Amniotic stem cell (primary cell): Measurements from ENCODE around the gene CHRNE.
"Not testable (repeated sequence)": the region's sequence is repeated elsewhere in the genome, so short reads cannot be mapped to it uniquely, and the experiment has no call there.

Source experiments
- DNase-seq: peaks from one replicate; lab custom pipeline; 2025; lab: John Stamatoyannopoulos, UW

Gene CHRNE

DNA sequence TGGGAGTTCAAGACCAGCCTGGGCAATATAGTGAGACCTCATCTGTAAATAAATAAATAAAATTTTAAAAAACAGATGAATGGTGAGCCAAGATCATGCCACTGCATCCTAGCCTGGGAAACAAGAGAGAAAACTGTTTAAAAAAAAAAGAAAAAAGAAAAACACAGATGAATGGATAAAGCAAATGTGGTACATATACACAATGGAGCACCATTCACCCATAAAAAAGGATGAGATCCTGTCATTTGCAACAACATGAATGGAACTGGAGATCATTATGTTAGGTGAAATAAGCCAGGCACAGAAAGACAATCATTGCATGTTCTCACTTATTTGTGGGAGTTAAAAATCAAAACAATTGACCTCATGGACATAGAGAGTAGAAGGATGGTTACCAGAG lies 3.7 kb upstream of the CHRNE start:
- DNase-seq = not testable (repeated sequence)

DNA sequence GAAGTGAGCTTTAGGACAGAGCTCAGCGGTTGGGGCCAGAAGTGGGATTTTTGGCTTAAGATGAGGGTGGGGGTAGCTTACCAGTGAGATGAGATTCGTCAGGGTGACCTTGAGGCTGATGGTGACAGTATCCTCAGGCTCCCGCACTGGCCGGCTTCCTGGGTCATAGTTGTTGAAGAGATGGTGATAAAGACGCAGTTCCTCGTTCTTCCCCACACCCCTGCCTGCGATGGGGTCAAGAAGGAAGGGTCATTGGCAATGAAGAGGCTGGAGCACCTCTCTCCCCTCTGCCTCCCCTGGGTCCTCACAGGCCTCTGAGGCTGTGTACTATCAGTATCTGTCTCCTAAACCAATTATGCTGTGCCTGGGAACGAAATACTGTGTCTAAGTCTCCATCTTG lies 358 bp downstream of the CHRNE start:
- no peak for DNase-seq

DNA sequence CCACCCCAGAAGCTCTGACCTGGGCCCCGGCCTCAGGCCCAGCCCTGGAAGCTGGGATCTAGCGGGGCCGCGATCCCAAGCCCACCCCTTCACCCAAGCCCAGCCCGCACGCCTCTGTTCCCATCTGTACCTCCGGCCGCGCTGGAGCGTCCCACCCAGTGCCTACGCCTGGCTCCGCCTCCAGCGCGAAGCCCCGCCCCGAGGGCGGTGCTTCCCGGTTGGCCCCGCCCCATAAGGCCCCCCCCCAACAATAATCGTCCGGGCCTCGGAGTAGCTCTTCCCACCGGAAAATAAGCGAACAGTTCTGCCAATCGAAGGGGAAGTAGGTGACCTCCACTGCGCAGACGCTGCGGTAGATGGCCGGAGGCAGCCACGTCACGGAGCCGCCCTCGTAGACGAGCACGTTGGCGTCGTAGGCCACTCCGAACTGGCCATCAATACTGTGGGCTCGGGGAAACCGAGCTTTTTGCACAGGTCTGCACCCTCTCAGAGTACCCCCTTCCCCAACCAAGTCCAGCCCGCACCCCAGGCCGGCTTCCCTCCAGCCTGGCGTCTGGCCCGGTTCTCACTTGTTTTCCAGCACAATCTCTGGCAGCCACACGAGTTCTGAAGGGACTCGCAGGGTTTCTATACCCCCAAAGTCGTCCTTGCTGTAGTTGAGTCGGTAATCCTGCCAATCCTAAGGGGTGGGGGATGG lies 1.1 kb downstream of the CHRNE start:
- no peak for DNase-seq

DNA sequence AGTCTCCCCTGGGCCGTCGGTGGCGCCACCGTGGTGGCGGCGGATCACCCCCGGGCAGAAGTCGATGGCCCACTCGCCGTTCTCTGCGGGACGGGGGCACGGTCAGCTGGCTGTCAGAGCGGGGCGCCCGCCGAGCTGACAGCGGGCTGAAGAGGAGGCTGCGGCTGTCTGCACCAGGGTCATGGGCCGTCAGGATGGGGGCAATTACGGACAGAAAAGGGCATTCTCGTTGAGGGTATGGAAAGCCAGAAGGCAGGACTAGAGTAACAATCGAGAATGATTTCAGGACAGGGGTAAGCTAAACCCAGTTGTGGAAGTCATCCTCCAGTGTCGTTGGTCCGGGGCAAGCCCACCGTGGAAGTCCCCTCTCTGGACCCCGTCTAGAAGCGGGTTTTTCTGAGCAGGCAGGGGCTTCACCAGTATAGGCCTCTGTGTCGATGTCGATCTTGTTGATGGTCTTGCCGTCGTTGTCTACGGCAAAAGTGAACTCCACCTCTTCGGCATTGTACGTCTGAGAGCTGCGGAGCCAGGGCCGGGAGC lies 1.7 kb downstream of the CHRNE start:
- no peak for DNase-seq

DNA sequence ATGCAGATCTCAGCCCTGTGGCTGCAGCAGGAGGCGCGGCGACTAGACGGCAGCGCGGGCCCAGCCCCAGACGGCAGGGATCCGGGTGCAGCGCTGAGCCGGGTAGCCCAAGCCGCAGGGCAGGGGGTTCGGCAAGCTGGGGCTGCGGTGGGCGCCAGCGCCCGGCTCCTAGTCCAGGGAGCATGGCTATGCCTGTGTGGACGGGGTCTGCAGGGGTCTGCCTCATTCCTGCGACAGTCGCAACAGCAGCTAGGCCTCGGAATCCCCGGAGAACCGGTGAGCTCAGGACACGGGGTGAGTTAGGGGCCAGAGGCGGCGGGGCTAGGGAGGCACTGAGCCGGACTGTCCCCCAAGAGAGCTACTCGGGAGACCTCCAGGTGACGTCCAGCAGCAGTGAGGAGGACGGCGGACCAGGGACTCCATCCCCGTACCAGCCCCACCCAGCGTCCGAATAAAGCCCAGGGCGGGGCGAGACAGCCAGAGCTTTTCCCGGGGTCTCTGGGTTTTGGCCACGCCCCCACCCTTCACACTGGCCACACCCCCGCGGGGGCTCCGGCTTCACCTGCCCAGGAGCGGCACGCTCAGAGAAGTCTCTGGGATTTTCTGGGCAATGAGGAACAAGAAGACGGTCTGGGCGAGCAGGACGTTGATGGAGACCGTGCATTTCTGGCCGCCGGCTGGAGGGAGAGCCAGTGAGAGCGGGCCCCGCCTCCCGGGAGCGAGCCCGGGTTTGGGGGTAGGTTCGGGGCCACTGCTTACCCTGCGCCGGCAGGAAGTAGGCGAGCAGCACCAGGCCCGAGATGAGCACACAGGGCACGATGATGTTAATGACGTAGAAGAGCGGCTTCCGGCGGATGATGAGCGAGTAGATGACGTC lies 2.4 kb downstream of the CHRNE start:
- DNase-seq = no peak

DNA sequence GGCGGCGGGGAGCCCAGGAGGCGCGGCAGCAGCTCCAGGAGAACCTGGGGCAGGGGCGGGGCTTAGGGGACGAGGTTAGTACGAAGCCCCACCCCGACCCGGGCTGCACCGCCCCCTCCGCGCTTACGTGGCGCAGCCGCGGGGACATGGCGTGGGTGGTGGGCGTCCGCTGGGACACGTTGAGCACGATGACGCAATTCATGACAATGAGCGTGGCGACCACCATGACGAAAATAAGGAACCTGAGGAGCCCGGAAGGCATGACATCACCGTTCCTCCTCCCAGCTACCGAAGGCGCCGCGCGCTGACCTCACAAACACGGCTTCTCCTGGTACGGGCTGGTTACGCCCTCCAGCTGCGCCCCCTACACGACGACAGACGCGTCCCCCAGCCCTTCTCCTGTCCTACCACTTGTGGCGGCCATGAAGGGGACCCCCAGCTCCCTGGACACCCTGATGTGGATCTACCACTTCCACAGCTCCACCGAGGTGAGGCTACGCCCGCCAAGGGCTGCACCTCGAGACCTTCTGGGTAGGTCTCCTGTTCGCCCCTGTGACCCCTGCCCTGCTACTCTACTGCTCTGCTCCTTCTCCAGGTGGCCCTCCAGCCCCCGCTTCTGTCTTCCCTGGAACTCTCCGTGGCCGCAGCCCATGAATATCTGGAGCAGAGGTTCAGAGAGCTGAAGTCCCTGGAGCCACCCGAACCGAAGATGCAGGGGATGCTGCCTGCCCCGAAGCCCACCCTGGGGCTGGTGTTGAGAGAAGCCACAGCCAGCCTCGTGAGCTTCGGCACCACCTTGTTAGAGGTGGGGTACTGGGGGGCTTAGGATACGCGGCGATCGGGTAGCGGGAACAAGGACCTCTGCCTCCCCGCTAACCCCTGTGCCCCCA lies 3.3 kb downstream of the CHRNE start, which contains the start of gene C17orf107:
Gene C17orf107 (plus strand): TSS at position 196 of the 890 bp plus-strand sequence. CDS start 227 bp downstream, at position 423.
- DNase-seq = no peak

DNA sequence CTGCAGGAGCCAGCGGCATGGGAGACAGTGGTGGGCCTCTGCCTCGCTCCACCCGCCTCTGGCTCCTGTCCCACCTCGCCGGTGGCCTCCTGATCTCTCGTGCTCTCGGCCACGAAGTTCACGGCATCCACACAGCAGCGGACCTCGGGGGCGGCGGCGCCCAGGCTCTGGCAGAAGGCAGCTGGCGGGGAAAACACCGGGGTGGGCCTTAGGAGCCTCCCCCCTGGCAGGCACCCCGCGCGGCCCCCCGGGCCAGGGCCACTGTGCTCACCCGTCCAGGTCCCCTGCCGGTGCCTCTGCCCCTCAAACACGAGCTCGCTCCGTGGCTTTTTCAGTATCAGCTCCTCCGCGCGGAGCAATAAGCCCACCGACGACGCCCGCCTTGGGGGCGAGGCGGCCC lies 4.0 kb downstream of the CHRNE start:
- no peak for DNase-seq

DNA sequence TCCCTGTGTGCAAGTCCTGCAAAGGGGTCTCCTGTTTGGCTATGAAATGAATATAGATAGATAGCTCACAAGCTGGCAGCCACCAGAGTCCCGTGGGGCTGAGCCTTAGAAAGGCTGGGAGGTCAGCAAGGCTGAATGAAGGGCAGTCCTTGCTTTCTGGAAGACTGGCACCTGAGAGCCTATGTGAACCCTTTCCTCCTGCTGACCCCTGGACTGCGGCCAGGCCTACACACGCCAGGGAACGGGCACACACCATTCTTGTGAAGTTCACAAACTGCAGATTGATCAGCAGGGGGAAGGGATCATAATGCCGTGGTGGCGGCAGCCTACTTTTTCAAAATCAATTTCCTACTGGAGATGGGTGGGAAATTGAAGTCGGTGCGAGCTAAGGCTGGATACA lies 4.5 kb downstream of the CHRNE start:
- no peak for DNase-seq

DNA sequence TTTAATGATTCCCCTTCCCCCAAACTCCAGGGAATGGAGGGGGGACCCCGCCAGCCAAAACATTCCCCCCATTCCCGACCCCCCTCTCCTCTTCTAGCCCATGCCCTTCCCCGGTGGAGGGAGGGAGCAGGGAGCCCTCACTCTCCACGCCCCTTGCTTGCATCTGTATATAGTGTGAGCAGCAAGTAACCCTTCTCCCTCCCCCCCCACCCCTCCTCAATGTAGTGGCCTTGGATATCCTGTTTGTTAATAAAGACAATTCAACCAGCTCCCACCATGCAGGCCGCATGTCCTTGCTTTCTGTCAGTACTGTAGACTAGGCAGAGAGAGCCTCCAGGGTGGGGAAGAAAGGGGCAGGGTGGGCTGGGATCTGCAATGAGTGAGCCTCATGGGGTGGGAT lies 5.1 kb downstream of the CHRNE start:
- no peak for DNase-seq

DNA sequence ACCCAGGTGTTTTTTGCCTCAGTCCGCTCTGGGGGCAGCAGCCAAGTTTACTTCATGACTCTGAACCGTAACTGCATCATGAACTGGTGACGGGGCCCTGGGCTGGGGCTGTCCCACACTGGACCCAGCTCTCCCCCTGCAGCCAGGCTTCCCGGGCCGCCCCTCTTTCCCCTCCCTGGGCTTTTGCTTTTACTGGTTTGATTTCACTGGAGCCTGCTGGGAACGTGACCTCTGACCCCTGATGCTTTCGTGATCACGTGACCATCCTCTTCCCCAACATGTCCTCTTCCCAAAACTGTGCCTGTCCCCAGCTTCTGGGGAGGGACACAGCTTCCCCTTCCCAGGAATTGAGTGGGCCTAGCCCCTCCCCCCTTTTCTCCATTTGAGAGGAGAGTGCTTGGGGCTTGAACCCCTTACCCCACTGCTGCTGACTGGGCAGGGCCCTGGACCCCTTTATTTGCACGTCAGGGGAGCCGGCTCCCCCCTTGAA lies 5.7 kb downstream of the CHRNE start:
- DNase-seq = no peak

DNA sequence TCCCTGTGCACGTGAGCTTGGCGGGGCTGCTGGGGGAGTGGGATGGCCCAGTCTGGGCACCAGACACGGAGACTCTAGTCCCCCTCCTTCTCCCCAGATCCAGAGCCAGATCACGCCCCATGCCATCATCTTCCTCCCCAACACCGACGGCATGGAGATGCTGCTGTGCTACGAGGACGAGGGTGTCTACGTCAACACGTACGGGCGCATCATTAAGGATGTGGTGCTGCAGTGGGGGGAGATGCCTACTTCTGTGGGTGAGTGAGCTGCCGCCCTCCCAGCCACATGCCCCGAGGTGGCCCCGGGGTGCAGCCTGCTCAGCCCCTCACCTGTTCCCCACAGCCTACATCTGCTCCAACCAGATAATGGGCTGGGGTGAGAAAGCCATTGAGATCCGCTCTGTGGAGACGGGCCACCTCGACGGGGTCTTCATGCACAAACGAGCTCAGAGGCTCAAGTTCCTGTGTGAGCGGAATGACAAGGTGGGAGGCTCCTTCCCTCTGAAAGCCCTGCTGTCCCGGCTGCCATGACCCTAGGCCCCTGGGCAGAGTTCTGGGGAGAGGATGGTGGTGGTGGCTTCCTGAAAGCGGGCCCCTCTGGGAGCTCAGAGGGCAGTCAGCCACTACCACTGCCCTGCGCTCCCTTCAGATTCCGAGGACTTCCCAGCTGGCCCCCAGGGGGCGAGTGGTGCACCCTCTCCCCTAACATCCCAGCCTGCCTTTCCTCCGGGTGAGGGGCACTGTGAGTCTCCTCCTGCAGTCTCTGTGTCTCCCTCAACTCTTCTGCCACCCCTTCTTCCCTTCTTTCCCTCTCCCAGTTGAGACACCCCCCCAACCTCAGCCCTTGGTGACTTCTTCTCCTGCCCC lies 6.3 kb downstream of the CHRNE start:
- no peak for DNase-seq

DNA sequence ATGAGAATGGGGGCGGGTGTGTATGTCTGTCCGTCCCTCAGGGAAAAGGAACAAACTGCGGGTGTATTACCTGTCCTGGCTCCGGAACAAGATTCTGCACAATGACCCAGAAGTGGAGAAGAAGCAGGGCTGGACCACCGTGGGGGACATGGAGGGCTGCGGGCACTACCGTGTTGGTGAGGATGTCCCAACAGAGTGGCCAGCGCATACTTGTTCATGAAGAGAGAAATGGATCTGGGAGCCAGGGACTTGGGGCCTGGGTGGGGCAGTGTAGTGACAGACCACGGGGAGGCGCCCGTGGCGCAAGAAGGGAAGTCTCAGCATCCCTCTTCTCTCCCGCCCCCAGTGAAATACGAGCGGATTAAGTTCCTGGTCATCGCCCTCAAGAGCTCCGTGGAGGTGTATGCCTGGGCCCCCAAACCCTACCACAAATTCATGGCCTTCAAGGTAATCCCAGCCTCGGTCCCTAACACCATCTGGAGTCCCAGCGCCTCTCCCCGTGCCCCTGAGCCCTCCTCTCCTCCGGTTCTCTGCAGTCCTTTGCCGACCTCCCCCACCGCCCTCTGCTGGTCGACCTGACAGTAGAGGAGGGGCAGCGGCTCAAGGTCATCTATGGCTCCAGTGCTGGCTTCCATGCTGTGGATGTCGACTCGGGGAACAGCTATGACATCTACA lies 7.1 kb downstream of the CHRNE start:
- DNase-seq = no peak

DNA sequence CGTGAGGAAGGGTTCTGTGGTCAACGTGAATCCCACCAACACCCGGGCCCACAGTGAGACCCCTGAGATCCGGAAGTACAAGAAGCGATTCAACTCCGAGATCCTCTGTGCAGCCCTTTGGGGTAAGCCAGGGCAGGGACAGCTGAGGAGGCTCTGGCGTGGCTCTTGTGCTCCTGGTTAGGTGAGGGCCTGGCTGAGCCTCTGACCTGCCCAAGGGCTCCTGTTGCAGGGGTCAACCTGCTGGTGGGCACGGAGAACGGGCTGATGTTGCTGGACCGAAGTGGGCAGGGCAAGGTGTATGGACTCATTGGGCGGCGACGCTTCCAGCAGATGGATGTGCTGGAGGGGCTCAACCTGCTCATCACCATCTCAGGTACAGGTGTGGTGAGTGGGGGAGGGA lies 7.8 kb downstream of the CHRNE start:
- no peak for DNase-seq

DNA sequence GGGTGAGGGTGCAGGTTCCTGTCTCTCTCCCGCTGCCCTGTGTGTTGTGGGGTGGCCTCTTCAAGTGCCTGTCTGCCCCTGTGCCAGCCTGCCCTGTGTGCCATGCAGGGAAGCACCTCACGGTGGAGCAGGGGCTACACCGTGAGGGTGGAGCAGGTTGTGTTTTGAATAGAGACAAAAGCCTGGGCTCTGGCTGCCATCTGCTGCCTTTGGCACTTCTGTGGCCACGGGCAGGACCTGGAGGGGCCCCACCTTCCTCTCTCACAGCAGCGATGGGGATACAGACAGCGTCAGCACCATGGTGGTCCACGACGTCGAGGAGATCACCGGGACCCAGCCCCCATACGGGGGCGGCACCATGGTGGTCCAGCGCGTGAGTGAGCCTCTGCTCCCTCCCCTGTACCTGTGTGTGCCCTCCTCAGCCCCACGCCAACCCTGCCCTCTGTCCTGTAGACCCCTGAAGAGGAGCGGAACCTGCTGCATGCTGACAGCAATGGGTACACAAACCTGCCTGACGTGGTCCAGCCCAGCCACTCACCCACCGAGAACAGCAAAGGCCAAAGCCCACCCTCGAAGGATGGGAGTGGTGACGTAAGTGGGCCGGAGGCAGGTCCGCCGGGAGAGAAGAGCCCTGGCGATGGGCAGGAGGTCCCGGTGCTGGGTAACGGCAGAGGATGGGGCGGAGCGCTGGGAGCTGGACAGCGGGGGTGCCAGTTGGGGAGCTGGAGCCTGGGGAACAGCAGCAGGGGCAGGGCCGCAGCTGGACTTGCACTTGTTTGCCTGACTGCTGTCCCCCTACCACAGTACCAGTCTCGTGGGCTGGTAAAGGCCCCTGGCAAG lies 9.0 kb downstream of the CHRNE start:
- DNase-seq = no peak

DNA sequence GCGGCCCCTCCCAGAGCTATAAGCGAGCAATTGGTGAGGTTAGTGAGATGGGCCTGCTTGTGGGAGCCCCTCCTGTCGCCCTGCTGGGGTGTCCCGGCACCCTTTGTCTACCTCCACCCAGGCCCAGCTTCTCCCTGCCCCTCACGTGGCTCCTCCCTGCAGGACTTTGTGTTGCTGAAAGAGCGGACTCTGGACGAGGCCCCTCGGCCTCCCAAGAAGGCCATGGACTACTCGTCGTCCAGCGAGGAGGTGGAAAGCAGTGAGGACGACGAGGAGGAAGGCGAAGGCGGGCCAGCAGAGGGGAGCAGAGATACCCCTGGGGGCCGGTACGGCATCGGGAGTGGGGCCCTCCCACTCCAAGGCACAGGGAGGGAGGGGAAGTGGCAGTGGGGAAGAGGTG lies 9.6 kb downstream of the CHRNE start:
- no peak for DNase-seq

DNA sequence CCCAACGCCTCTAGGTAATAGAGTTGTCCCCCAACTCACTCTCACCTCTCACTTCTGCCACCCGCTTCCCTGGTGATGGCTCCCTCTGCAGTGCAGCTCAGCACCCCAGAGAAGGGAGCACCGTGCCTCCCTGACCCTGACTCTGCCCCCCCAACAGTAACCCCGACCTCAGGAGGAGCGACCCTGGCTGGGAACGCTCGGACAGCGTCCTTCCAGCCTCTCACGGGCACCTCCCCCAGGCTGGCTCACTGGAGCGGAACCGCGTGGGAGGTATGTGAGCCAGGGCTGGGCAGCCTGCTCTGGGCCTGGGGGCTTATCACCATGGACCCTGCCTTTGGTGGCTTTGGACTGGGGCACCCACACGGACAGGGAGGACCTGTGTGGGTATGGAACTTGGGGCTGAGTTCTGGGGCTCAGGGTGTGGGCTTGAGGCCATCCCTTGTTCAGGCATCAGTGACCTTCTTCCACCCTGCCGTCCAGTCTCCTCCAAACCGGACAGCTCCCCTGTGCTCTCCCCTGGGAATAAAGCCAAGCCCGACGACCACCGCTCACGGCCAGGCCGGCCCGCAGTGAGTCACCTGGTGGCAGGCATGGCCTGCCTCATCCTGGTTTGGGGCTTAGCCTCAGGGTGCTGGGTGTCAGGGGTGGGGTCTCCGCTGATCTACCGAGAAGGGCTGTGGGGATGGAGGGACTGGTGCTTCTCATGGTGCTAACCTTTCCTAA lies 10.2 kb downstream of the CHRNE start:
- no peak for DNase-seq

DNA sequence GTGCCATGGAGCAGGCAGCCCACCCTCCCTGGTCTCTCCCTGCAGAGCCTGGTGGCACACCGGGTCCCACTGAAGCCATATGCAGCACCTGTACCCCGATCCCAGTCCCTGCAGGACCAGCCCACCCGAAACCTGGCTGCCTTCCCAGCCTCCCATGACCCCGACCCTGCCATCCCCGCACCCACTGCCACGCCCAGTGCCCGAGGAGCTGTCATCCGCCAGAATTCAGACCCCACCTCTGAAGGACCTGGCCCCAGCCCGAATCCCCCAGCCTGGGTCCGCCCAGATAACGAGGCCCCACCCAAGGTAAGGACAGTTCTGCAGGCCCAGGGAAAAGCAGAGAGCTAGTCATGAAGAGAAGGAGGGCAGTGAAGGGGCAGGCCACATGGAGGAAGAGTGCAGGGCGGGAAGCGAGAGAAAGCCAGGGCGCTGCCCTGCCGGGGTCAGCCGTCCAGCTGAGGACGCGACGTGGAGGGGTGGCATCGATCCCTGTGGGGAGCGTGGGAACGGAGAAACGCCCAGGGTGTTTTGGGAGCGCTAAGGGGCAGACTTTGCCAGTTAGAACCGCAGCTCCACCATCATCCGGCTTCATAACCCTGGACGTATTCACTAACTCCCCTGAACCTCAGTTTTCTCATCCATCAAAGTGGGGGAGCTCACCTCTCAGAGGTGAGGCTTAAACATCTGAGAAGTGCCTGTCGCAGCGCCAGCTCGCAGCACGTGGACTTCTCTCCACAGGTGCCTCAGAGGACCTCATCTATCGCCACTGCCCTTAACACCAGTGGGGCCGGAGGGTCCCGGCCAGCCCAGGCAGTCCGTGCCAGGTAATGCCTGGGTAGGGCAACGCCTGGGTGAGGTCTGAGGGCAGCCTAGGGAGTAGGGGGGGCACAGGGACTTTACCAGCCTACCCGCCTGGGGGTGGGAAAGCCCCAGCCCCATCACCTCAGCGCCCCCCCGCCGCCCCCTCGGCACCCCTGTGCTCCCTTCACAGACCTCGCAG lies 11.2 kb downstream of the CHRNE start:
- no peak for DNase-seq
